Fibroblast of mammary gland (primary cell): Measurements from ENCODE around the gene MYBPC2.

ENCODE experiments used
- DNase-seq: peaks from one replicate; pipeline ENCODE4 v3.0.0-alpha.2; 2010; ENCODE audit warnings: low read depth
- H3K4me3 ChIP-seq: 2 replicates; pipeline ENCODE4 v1.5.1; 2011; ENCODE audit warnings: low read depth, mild to moderate bottlenecking, low read length, moderate library complexity; ENCODE audit not compliant: control insufficient read depth
- CTCF ChIP-seq: conservative IDR thresholded peaks from 2 replicates; pipeline ENCODE4 v1.5.1; 2011; ENCODE audit warnings: low read depth, low read length, inconsistent platforms; ENCODE audit not compliant: control insufficient read depth, insufficient read depth

MYBPC2 gene

GRCh38 chr19:50512112-50512998, 79.7 kb downstream of the MYBPC2 start:
- no peak for DNase-seq
- H3K4me3 ChIP-seq: no peak overlapping the region
- TF ChIP-seq CTCF: no peak

- DNase-seq: no peak
- no peak overlapping the region for H3K4me3 ChIP-seq
- TF ChIP-seq CTCF: no peak
These were observed 80.5 kb downstream of the MYBPC2 start for GRCh38 chr19:50512999-50513745.

- no peak for TF ChIP-seq CTCF
- H3K4me3 ChIP-seq: no peak within 1 kb of the TSS
- no peak for DNase-seq
These were observed 81.2 kb downstream of the MYBPC2 start, which contains the start of gene ASPDH for GRCh38 chr19:50513746-50514345. Gene ASPDH (minus strand): TSS chr19:50513913. CDS start chr19:50513823, 90 bp downstream.

- no peak overlapping the region for H3K4me3 ChIP-seq
- no peak for TF ChIP-seq CTCF
- no peak for DNase-seq
These were observed 81.9 kb downstream of the MYBPC2 start for GRCh38 chr19:50514346-50515167.

GRCh38 chr19:50515168-50515561, 82.5 kb downstream of the MYBPC2 start:
- TF ChIP-seq CTCF: no peak
- H3K4me3 ChIP-seq: no peak overlapping the region

More at GRCh38 chr19:50515168-50515561, 82.5 kb downstream of the MYBPC2 start:
- no peak for DNase-seq
